ENCODE results near the gene ANKRD13B. TPM values are rescaled to one million over a fixed set of nuclear protein-coding genes. Genes with fewer than 3 reads are reported as not detected.

The ANKRD13B gene
- polyA plus RNA-seq, 1 experiment, result 2.5 TPM

GRCh38 chr17:29568331-29569244 lies 24.3 kb upstream of the ANKRD13B start, which contains the start of gene TP53I13:
Gene TP53I13, plus strand, starts transcription at chr17:29568701. Its CDS starts 58 bp downstream, at chr17:29568759.
- Histone ChIP-seq H3K27ac (ENCODE audit: low read depth, low read length) (peak within 1 kb of the TSS; percentile 61), H3K27me3 (ENCODE audit: control insufficient read depth, insufficient read depth, low read length) (no peaks in the 10 kb centered on the region), H3K9me3 (ENCODE audit: control insufficient read depth, insufficient read depth, low read length) (no peaks in the 10 kb centered on the region), H3K4me3 (ENCODE audit: low read depth, low read length) (peak within 1 kb of the TSS; percentile 76)
- ChIA-PET POLR2A (no interaction called here), CTCF (interaction anchor here (1.0 to 9.4 kb wide), 5 partner anchors 13 to 199 kb away, joined by 3 to 77 read pairs (median 5); partner anchors contain the start of gene ANKRD13B)
- TF ChIP-seq CTCF (IDR thresholded peaks at IDR 0.05; ENCODE audit: low read depth, low read length), result no peak
- DNase-seq (ENCODE audit: low read depth, low spot score), result no peak

GRCh38 chr17:29569245-29569950 lies 23.5 kb upstream of the ANKRD13B start:
- Histone ChIP-seq H3K9me3 (ENCODE audit: control insufficient read depth, insufficient read depth, low read length) (no peaks in the 10 kb centered on the region), H3K4me3 (ENCODE audit: low read depth, low read length) (peak overlapping the region; percentile 76), H3K27ac (ENCODE audit: low read depth, low read length) (peak overlapping the region; percentile 61), H3K27me3 (ENCODE audit: control insufficient read depth, insufficient read depth, low read length) (no peaks in the 10 kb centered on the region)
- ChIA-PET CTCF (interaction anchor here (1.0 to 9.4 kb wide), 5 partner anchors 12 to 199 kb away, joined by 3 to 77 read pairs (median 5); partner anchors contain the start of gene ANKRD13B), POLR2A (no interaction called here)
- no peak for TF ChIP-seq CTCF (IDR thresholded peaks at IDR 0.05; ENCODE audit: low read depth, low read length)
- DNase-seq (ENCODE audit: low read depth, low spot score), result no peak

- Histone ChIP-seq H3K9me3 (ENCODE audit: control insufficient read depth, insufficient read depth, low read length) (no peaks in the 10 kb centered on the region), H3K4me3 (ENCODE audit: low read depth, low read length) (no peak overlapping the region), H3K27ac (ENCODE audit: low read depth, low read length) (no peak overlapping the region), H3K27me3 (ENCODE audit: control insufficient read depth, insufficient read depth, low read length) (no peaks in the 10 kb centered on the region)
- DNase-seq (ENCODE audit: low read depth, low spot score), result no peak
- TF ChIP-seq CTCF (IDR thresholded peaks at IDR 0.05; ENCODE audit: low read depth, low read length), result no peak
- ChIA-PET POLR2A (interaction anchor here (0.5 kb wide), 1 partner anchor 359 kb away, joined by 8 read pairs; the partner anchor contains the start of gene SSH2), CTCF (interaction anchor here (0.8 to 9.4 kb wide), 4 partner anchors 10 to 534 kb away, joined by 3 to 77 read pairs (median 6); no protein-coding TSS in a partner anchor)
These were observed 22.4 kb upstream of the ANKRD13B start for GRCh38 chr17:29570521-29570920.

- POLR2A ChIA-PET, result no interaction called here
- no peak for TF ChIP-seq CTCF (IDR thresholded peaks at IDR 0.05; ENCODE audit: low read depth, low read length)
- Histone ChIP-seq H3K4me3 (ENCODE audit: low read depth, low read length) (no peak overlapping the region), H3K27me3 (ENCODE audit: control insufficient read depth, insufficient read depth, low read length) (no peaks in the 10 kb centered on the region), H3K9me3 (ENCODE audit: control insufficient read depth, insufficient read depth, low read length) (no peaks in the 10 kb centered on the region; the same call in 1 of the 2 replicates), H3K27ac (ENCODE audit: low read depth, low read length) (no peak overlapping the region)
- DNase-seq (ENCODE audit: low read depth, low spot score), result no peak
- CTCF ChIA-PET, result interaction anchor here (1.0 to 9.4 kb wide), 4 partner anchors 21 to 533 kb away, joined by 3 to 77 read pairs (median 14); no protein-coding TSS in a partner anchor
These were observed 21.4 kb upstream of the ANKRD13B start for GRCh38 chr17:29571486-29571882.
